Gastrocnemius medialis (tissue), 4 donors: Measurements from ENCODE around the gene CDK17.

Experiments
- POLR2A ChIP-seq, 2 donors: fragments of 450-650 bp; IDR thresholded peaks; one replicate each; pipeline ENCODE4 v1.6.1; 2017; ENCODE audit warnings: antibody characterized with exemption in 2 of 2, mild to moderate bottlenecking in 2 of 2, moderate library complexity in 2 of 2
- TF ChIP-seq, protein P1 (sequence below), 5 experiments: fragments of 450-650 bp in 3 of 5; fragments of 200-600 bp in 2 of 5; sonication (generic) in 2 of 5; IDR thresholded peaks in 4 of 5; conservative IDR thresholded peaks in 1 of 5; 1 replicate in 4 of 5; 2 replicates in 1 of 5; pipeline ENCODE4 v1.5.1; 2016 to 2019; ENCODE audit warnings: antibody characterized with exemption in 5 of 5, mild to moderate bottlenecking in 3 of 5, moderate library complexity in 3 of 5

DNA sequence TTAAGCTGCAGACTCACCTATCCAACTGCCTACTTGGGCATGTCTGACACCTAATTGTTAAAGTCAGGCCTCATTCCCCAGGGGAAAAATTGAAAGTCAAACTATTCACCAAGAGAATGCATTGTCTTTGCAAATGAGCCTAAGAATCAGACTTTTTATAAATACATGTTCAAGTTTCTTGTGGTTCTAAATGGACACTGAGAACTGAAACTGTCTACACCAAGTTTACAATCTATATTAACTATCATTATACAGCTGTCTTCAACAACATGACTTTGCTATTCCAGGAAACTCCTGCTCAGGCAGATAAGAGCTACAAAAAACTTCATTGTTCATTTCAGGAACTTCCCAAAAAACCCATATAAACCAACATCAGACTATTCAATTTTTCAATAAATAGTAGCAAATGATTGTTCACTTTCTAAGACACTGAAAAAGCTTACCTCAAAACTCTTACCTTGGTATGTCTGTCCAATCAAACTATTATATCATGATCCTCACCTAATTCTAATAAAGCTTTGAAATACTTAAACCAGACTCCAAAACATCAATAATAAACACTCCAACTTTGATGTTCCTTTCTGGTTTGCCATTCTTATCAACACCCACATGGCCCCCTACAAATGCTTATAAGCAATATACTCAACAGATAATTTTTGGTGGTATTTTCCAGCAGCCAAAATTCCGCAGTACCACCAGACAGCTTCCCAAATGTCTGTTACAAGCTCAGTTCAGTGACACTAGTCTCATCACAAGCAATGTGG, 24.2 kb downstream of the CDK17 start:
- TF ChIP-seq, protein P1, sequence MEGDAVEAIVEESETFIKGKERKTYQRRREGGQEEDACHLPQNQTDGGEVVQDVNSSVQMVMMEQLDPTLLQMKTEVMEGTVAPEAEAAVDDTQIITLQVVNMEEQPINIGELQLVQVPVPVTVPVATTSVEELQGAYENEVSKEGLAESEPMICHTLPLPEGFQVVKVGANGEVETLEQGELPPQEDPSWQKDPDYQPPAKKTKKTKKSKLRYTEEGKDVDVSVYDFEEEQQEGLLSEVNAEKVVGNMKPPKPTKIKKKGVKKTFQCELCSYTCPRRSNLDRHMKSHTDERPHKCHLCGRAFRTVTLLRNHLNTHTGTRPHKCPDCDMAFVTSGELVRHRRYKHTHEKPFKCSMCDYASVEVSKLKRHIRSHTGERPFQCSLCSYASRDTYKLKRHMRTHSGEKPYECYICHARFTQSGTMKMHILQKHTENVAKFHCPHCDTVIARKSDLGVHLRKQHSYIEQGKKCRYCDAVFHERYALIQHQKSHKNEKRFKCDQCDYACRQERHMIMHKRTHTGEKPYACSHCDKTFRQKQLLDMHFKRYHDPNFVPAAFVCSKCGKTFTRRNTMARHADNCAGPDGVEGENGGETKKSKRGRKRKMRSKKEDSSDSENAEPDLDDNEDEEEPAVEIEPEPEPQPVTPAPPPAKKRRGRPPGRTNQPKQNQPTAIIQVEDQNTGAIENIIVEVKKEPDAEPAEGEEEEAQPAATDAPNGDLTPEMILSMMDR (IDR thresholded peaks at IDR 0.05 in 4 of 5, conservative IDR thresholded peaks at IDR 0.05 in 1 of 5) = no peak
- no peak for TF ChIP-seq POLR2A (IDR thresholded peaks at IDR 0.05)
